ENCODE results near the gene NAV3.

- TF ChIP-seq CTCF (IDR thresholded peaks at IDR 0.05; ENCODE audit: insufficient read depth, low read length) (no peak), POLR2AphosphoS5 (IDR thresholded peaks at IDR 0.05; ENCODE audit: low read depth) (no peak)
These were observed 288.7 kb downstream of the NAV3 start for GRCh38 chr12:78119351-78119918.

Measured in HL-60 (cell line).